ENCODE data around the gene EHBP1.

The EHBP1 gene

DNA sequence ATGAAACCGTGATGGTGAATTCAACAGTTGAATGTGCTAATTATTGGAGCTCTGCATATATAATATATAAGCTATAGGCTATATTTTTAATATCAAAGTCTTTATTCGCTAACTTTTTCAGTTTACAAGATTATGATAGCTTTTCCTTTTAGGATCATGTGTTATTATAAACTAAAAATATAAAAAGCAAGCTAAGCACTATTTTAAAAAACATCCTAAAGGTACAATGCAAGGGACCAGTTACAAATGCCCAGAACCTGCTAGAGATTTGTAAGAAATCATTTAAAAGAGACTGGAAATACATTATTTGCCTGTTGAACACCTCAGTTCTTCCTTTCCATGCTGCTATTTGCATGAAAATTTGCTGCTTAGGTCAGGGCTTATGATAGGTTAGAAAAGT lies 43.4 kb upstream of the EHBP1 start:
- H3K9ac ChIP-seq (ENCODE audit: low read length), result no peak overlapping the region
- H3K9me2 ChIP-seq (ENCODE audit: low read depth, low read length), result no peaks in the 10 kb centered on the region
- no peaks in the 10 kb centered on the region for H3K36me3 ChIP-seq (ENCODE audit: insufficient read depth, low read length)
- no peak for TF ChIP-seq CTCF (IDR thresholded peaks at IDR 0.05; ENCODE audit: low read length)
- no peaks in the 10 kb centered on the region for H3K79me2 ChIP-seq (ENCODE audit: insufficient read depth, low read length)
- no peak overlapping the region for H3K27ac ChIP-seq (ENCODE audit: low read depth, low read length, poor library complexity, severe bottlenecking)
- no peaks in the 10 kb centered on the region for H3K27me3 ChIP-seq (ENCODE audit: insufficient read depth, low read length)
- H2AFZ ChIP-seq (ENCODE audit: low read length), result no peak overlapping the region
- no peaks in the 10 kb centered on the region for H3K9me3 ChIP-seq (ENCODE audit: low read length)
- no peak overlapping the region for H3K4me2 ChIP-seq (ENCODE audit: low read length)
- no peaks in the 10 kb centered on the region for H4K20me1 ChIP-seq (ENCODE audit: insufficient read depth, low read length)
- no peak overlapping the region for H3K4me3 ChIP-seq (ENCODE audit: low read depth, low read length, poor library complexity, severe bottlenecking)
- H3K4me1 ChIP-seq (ENCODE audit: insufficient read depth, low read length, severe bottlenecking), result no peaks in the 10 kb centered on the region
- H3F3A ChIP-seq (ENCODE audit: insufficient read depth, low read length), result no peaks in the 10 kb centered on the region

DNA sequence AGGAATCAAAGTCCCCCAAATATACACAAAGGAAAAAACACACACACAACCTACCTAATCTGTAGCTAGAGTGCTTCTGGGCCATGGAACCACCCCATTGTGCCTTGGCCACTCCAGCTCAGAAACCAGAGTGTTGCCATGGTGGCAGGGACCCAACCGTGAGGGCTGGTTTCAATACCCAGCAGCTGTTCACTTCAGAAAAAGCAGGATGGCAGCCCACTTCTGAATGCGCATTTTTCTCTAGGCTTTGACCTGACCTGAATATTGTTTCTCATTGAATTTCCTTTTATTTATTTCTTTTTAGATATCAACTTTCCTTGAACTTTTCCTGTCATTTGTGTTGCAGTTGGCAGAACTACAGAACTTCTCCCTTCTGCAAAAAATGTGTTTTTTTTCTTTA lies 43.0 kb upstream of the EHBP1 start:
- Histone ChIP-seq H3K9ac (ENCODE audit: low read length) (no peak overlapping the region), H4K20me1 (ENCODE audit: insufficient read depth, low read length) (no peaks in the 10 kb centered on the region), H3K27ac (ENCODE audit: low read depth, low read length, poor library complexity, severe bottlenecking) (no peak overlapping the region), H3K4me2 (ENCODE audit: low read length) (no peak overlapping the region), H3K4me1 (ENCODE audit: insufficient read depth, low read length, severe bottlenecking) (no peaks in the 10 kb centered on the region), H3K4me3 (ENCODE audit: low read depth, low read length, poor library complexity, severe bottlenecking) (no peak overlapping the region), H2AFZ (ENCODE audit: low read length) (no peak overlapping the region), H3K79me2 (ENCODE audit: insufficient read depth, low read length) (no peaks in the 10 kb centered on the region), H3K9me3 (ENCODE audit: low read length) (no peaks in the 10 kb centered on the region), H3K36me3 (ENCODE audit: insufficient read depth, low read length) (no peaks in the 10 kb centered on the region), H3K9me2 (ENCODE audit: low read depth, low read length) (no peaks in the 10 kb centered on the region), H3F3A (ENCODE audit: insufficient read depth, low read length) (no peaks in the 10 kb centered on the region), H3K27me3 (ENCODE audit: insufficient read depth, low read length) (no peaks in the 10 kb centered on the region)
- no peak for TF ChIP-seq EZH2 (IDR thresholded peaks at IDR 0.05; ENCODE audit: borderline replicate concordance, low read length)
- TF ChIP-seq CTCF (IDR thresholded peaks at IDR 0.05; ENCODE audit: low read length), result no peak

- Histone ChIP-seq H2AFZ (ENCODE audit: low read length) (no peak overlapping the region), H3K36me3 (ENCODE audit: insufficient read depth, low read length) (no peaks in the 10 kb centered on the region)
Observed at GRCh38 chr2:62663411-62663810, 42.1 kb upstream of the EHBP1 start.

DNA sequence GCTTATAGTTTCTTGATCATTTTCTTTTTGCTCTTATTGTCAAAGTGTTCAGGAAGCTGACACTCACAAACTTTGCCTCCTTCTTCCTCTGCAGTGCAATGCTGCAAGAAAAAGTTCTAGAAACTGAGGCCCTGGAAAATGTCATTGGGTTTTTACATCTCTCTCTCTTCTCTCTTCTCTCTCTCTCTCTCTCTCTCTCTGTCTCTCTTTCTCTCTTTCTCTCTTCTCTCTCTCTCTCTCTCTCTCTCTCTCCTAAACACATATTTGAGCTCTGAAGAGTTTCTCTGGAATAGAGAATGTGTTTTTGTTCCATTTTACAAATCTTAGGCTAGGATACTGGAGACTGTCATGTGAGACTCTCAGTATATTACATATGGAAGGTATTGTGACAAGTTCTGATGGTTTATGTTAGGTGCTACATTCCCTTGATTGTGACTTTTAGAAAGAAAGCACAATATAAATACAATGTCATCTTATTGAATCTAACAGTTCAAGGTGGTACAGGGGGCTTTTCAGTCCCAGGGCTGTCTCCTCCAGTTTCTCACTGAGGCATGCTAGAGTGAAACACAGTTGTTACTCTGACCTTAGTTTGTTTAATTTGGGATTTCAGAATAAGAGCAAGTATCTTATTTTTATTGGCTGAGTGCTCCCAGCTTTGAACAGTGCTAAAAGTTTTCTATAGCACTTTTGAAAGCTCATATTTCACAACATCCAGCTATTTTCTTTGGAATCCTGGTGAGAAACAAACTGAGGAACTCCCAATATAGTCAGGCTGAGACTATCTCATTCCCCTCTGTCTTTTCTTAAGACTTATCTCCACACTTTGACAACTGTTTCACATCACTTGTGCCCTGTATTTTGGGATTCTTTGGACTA lies 41.4 kb upstream of the EHBP1 start:
- Histone ChIP-seq H3K27me3 (ENCODE audit: insufficient read depth, low read length) (no peaks in the 10 kb centered on the region), H3K9me3 (ENCODE audit: low read length) (no peaks in the 10 kb centered on the region), H3F3A (ENCODE audit: insufficient read depth, low read length) (no peaks in the 10 kb centered on the region), H3K4me3 (ENCODE audit: low read depth, low read length, poor library complexity, severe bottlenecking) (no peak overlapping the region), H3K9ac (ENCODE audit: low read length) (no peak overlapping the region), H3K4me1 (ENCODE audit: insufficient read depth, low read length, severe bottlenecking) (no peaks in the 10 kb centered on the region), H4K20me1 (ENCODE audit: insufficient read depth, low read length) (no peaks in the 10 kb centered on the region), H3K4me2 (ENCODE audit: low read length) (no peak overlapping the region), H3K9me2 (ENCODE audit: low read depth, low read length) (no peaks in the 10 kb centered on the region), H3K36me3 (ENCODE audit: insufficient read depth, low read length) (no peaks in the 10 kb centered on the region), H3K79me2 (ENCODE audit: insufficient read depth, low read length) (no peaks in the 10 kb centered on the region), H3K27ac (ENCODE audit: low read depth, low read length, poor library complexity, severe bottlenecking) (no peak overlapping the region), H2AFZ (ENCODE audit: low read length) (no peak overlapping the region)
- TF ChIP-seq EZH2 (IDR thresholded peaks at IDR 0.05; ENCODE audit: borderline replicate concordance, low read length), result no peak
- TF ChIP-seq CTCF (IDR thresholded peaks at IDR 0.05; ENCODE audit: low read length), result no peak

More at GRCh38 chr2:62663411-62663810, 42.1 kb upstream of the EHBP1 start:
- Histone ChIP-seq H3K9ac (ENCODE audit: low read length) (no peak overlapping the region), H3F3A (ENCODE audit: insufficient read depth, low read length) (no peaks in the 10 kb centered on the region), H3K27ac (ENCODE audit: low read depth, low read length, poor library complexity, severe bottlenecking) (no peak overlapping the region), H3K9me3 (ENCODE audit: low read length) (no peaks in the 10 kb centered on the region), H3K9me2 (ENCODE audit: low read depth, low read length) (no peaks in the 10 kb centered on the region), H3K4me3 (ENCODE audit: low read depth, low read length, poor library complexity, severe bottlenecking) (no peak overlapping the region), H3K27me3 (ENCODE audit: insufficient read depth, low read length) (no peaks in the 10 kb centered on the region), H3K4me2 (ENCODE audit: low read length) (no peak overlapping the region), H3K4me1 (ENCODE audit: insufficient read depth, low read length, severe bottlenecking) (no peaks in the 10 kb centered on the region), H3K79me2 (ENCODE audit: insufficient read depth, low read length) (no peaks in the 10 kb centered on the region), H4K20me1 (ENCODE audit: insufficient read depth, low read length) (no peaks in the 10 kb centered on the region)
- no peak for TF ChIP-seq EZH2 (IDR thresholded peaks at IDR 0.05; ENCODE audit: borderline replicate concordance, low read length)
